Measurements from ENCODE around the gene FAM200B.

FAM200B gene

GRCh38 chr4:15681372-15682241 is at the start of gene FAM200B:
Gene FAM200B (plus strand): TSS chr4:15681827. CDS start chr4:15686978, 5,151 bp downstream.
- DNase-seq (ENCODE audit: low read depth in 3 of 3, low spot score in 1 of 3), result peak; percentile 90 to 99 (median 92)

- no peak for DNase-seq (ENCODE audit: low read depth in 3 of 3, low spot score in 1 of 3)
These were observed 44.8 kb upstream of the FAM200B start for GRCh38 chr4:15636818-15637217.

GRCh38 chr4:15638418-15638817 is 43.2 kb upstream of the FAM200B start:
- DNase-seq (ENCODE audit: low read depth in 3 of 3, low spot score in 1 of 3), result no peak

- no peak for DNase-seq (ENCODE audit: low read depth in 3 of 3, low spot score in 1 of 3)
These were observed 33.0 kb upstream of the FAM200B start for GRCh38 chr4:15648600-15648999.

GRCh38 chr4:15649914-15650545 is 31.6 kb upstream of the FAM200B start:
- peak in 2 of 3 donors; percentile 4 to 20 for DNase-seq (ENCODE audit: low read depth in 3 of 3, low spot score in 1 of 3)

GRCh38 chr4:15651676-15652075 is 30.0 kb upstream of the FAM200B start:
- no peak for DNase-seq (ENCODE audit: low read depth in 3 of 3, low spot score in 1 of 3)

GRCh38 chr4:15652191-15652590 is 29.4 kb upstream of the FAM200B start:
- no peak for DNase-seq (ENCODE audit: low read depth in 3 of 3, low spot score in 1 of 3)

- DNase-seq (ENCODE audit: low read depth in 3 of 3, low spot score in 1 of 3), result no peak
These were observed 28.8 kb upstream of the FAM200B start for GRCh38 chr4:15652841-15653240.

- no peak for DNase-seq (ENCODE audit: low read depth in 3 of 3, low spot score in 1 of 3)
These were observed 28.2 kb upstream of the FAM200B start for GRCh38 chr4:15653420-15653819.

GRCh38 chr4:15653864-15654592 is 27.6 kb upstream of the FAM200B start:
- DNase-seq (ENCODE audit: low read depth in 3 of 3, low spot score in 1 of 3), result no peak

- peak in 2 of 3 donors; percentile 3 to 33 for DNase-seq (ENCODE audit: low read depth in 3 of 3, low spot score in 1 of 3)
These were observed 26.9 kb upstream of the FAM200B start for GRCh38 chr4:15654593-15655222.

- DNase-seq (ENCODE audit: low read depth in 3 of 3, low spot score in 1 of 3), result peak; percentile 45 to 75 (median 66)
These were observed 26.2 kb upstream of the FAM200B start, which contains the start of gene FBXL5 for GRCh38 chr4:15655223-15656037. Gene FBXL5 (minus strand): TSS chr4:15655357. CDS start chr4:15655287, 70 bp downstream.

GRCh38 chr4:15656038-15656470 is 25.6 kb upstream of the FAM200B start:
- no peak for DNase-seq (ENCODE audit: low read depth in 3 of 3, low spot score in 1 of 3)

GRCh38 chr4:15657366-15657765 is 24.3 kb upstream of the FAM200B start:
- no peak for DNase-seq (ENCODE audit: low read depth in 3 of 3, low spot score in 1 of 3)

- no peak for DNase-seq (ENCODE audit: low read depth in 3 of 3, low spot score in 1 of 3)
These were observed 23.4 kb upstream of the FAM200B start for GRCh38 chr4:15658136-15658770.

GRCh38 chr4:15658781-15659180 is 22.8 kb upstream of the FAM200B start:
- no peak for DNase-seq (ENCODE audit: low read depth in 3 of 3, low spot score in 1 of 3)

- no peak for DNase-seq (ENCODE audit: low read depth in 3 of 3, low spot score in 1 of 3)
These were observed 21.7 kb upstream of the FAM200B start for GRCh38 chr4:15659768-15660570.

GRCh38 chr4:15665753-15666365 is 15.8 kb upstream of the FAM200B start:
- DNase-seq (ENCODE audit: low read depth in 3 of 3, low spot score in 1 of 3), result no peak

Data from stimulated activated CD4-positive, alpha-beta T cell treated with anti-CD3 and anti-CD28 coated beads, TNF-alpha, amount 100 ng/mL, for 1 hour (primary cell).